Measurements from ENCODE around the gene ASCC1.
A peak's percentile ranks its signal among the peaks of the same experiment; 100 is the strongest.

The ASCC1 gene

DNA sequence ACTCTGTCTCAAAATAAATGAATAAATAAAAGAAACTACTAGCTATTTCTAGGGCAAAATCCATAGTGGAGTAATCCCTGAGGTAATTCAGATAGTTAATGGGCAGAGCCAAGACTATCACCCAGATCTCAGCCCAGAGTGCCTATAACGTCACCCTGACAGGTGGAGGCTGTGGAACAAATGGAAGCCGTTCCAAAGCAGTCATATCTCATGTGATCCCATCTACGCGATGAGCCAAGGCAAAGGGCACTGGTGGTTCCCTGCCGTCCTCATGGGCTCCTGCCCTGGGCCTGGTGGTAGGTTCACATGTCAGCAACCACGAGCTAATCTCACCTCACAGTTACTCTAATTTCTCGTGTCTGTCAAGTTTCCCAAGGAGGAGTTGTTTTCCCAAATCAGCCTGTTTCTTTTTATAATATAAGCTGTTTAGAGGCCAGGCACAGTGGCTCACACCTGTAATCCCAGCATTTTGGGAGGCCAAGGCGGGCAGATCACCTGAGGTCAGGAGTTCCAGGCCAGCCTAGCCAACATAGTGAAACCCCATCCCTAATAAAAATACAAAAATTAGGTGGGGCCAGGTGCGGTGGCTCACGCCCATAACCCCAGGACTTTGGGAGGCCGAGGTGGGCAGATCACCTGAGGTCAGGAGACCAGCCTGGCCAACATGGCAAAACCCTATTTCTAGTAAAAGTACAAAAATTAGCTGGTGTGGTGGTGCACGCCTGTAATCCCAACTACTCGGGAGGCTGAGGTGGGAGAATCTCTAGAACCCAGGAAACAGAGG lies 22.5 kb upstream of the ASCC1 start:
- H3K4me1 ChIP-seq (ENCODE audit: control insufficient read depth in 1 of 2, insufficient read depth in 1 of 2, low read depth in 1 of 2, low read length in 1 of 2) = no peaks in the 10 kb centered on the region
- no peak overlapping the region for H3K4me3 ChIP-seq (ENCODE audit: low read depth in 1 of 2, low read length in 1 of 2)
- TF ChIP-seq, protein P1, sequence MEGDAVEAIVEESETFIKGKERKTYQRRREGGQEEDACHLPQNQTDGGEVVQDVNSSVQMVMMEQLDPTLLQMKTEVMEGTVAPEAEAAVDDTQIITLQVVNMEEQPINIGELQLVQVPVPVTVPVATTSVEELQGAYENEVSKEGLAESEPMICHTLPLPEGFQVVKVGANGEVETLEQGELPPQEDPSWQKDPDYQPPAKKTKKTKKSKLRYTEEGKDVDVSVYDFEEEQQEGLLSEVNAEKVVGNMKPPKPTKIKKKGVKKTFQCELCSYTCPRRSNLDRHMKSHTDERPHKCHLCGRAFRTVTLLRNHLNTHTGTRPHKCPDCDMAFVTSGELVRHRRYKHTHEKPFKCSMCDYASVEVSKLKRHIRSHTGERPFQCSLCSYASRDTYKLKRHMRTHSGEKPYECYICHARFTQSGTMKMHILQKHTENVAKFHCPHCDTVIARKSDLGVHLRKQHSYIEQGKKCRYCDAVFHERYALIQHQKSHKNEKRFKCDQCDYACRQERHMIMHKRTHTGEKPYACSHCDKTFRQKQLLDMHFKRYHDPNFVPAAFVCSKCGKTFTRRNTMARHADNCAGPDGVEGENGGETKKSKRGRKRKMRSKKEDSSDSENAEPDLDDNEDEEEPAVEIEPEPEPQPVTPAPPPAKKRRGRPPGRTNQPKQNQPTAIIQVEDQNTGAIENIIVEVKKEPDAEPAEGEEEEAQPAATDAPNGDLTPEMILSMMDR (IDR thresholded peaks at IDR 0.05) = no peak

DNA sequence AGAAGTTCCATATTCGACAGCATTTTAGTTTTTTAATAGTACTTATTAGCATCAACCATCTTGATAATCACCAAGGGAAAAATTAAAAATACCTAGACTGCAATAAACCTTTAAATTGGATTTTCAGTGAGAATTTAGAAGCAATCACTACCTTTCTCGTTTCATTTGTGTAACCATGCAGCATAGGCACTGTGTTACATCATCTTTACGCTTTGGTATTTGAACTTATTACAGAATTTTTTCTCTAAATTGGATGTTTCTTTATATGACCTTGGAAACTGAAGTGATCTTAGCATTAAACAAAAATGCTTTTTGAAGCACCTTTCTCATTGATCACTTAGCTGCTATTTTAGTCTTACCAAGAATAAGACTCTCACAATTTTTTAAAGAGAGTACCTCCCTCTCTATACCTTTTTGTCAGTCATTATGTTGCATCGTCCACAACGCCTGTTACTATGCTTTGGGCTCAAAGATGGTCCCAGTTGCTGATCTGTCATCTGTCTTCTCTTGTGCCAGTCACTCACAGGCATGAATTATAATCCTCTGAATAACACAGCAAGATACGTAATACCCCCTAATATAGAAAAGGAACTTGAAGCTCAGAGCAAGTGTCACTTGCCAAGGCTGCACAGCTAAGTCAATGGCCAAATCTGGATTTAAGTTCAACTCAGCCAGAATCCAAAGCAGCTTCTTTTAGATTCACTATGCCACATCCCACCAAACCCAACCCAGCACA lies 19.6 kb upstream of the ASCC1 start:
- H3K4me3 ChIP-seq (ENCODE audit: low read depth in 1 of 2, low read length in 1 of 2) = no peak overlapping the region
- peaks cover 61% of the 10 kb centered on the region for H3K36me3 ChIP-seq
- TF ChIP-seq, protein P1 (IDR thresholded peaks at IDR 0.05) = no peak
- H3K27ac ChIP-seq = no peak overlapping the region
- H3K27me3 ChIP-seq = no peaks in the 10 kb centered on the region
- H3K4me1 ChIP-seq (ENCODE audit: control insufficient read depth in 1 of 2, insufficient read depth in 1 of 2, low read depth in 1 of 2, low read length in 1 of 2) = no peaks in the 10 kb centered on the region
- H3K9me3 ChIP-seq = no peaks in the 10 kb centered on the region

More for the DNA sequence above, 22.5 kb upstream of the ASCC1 start:
- H3K9me3 ChIP-seq = no peaks in the 10 kb centered on the region
- no peaks in the 10 kb centered on the region for H3K27me3 ChIP-seq
- peaks cover 42% of the 10 kb centered on the region for H3K36me3 ChIP-seq
- no peak overlapping the region for H3K27ac ChIP-seq

DNA sequence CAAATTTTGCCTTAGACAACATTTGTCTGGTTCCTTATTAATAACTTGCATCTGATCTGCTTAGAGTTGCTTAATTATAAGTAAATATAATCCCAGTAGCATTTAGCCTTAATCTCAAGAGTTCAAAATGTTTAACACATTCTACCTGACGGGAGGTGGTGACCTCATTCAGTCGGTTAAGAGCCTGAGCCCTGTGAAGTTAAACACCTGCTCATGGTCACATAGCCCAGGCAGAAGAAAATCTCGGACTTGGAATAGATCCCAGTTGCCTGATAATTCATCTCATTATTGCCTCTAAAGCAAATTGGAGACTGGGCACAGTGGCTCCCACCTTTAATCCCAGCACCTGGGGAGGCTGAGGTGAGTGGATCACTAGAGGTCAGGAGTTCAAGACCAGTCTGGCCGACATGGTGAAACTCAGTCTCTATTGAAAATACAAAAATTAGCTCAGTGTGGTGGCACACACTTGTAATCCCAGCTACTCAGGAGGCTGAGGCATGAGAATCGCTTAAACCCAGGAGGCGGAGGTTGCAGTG lies 18.6 kb upstream of the ASCC1 start:
- TF ChIP-seq, protein P1 (IDR thresholded peaks at IDR 0.05) = no peak
- Histone ChIP-seq H3K36me3 (peaks cover 67% of the 10 kb centered on the region), H3K4me1 (ENCODE audit: control insufficient read depth in 1 of 2, insufficient read depth in 1 of 2, low read depth in 1 of 2, low read length in 1 of 2) (no peaks in the 10 kb centered on the region), H3K9me3 (no peaks in the 10 kb centered on the region), H3K27me3 (no peaks in the 10 kb centered on the region), H3K27ac (no peak overlapping the region), H3K4me3 (ENCODE audit: low read depth in 1 of 2, low read length in 1 of 2) (no peak overlapping the region)

DNA sequence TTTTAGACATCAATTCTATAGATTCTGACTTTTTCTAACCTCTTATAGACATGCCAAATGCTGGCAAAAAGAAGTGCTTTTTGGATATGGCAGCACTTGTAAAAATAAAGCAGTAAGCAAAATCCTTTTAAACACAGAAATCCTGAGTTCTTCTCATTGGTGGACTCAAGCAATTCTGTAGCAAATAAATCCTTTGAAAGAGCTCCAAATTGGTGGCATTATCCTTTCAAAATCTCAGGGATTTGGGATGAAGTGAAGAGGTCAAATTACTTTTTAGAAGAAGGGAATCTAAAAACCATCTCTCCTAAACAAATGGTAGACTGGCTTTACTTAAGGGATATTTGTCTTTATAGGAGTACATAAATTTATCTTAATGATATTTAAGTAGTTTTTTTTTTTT lies 17.5 kb upstream of the ASCC1 start:
- Histone ChIP-seq H3K4me3 (ENCODE audit: low read depth in 1 of 2, low read length in 1 of 2) (no peak overlapping the region), H3K4me1 (ENCODE audit: control insufficient read depth in 1 of 2, insufficient read depth in 1 of 2, low read depth in 1 of 2, low read length in 1 of 2) (no peaks in the 10 kb centered on the region), H3K27ac (no peak overlapping the region), H3K36me3 (peaks cover 65% of the 10 kb centered on the region), H3K9me3 (no peaks in the 10 kb centered on the region), H3K27me3 (no peaks in the 10 kb centered on the region)
- TF ChIP-seq, protein P1 (IDR thresholded peaks at IDR 0.05) = no peak

DNA sequence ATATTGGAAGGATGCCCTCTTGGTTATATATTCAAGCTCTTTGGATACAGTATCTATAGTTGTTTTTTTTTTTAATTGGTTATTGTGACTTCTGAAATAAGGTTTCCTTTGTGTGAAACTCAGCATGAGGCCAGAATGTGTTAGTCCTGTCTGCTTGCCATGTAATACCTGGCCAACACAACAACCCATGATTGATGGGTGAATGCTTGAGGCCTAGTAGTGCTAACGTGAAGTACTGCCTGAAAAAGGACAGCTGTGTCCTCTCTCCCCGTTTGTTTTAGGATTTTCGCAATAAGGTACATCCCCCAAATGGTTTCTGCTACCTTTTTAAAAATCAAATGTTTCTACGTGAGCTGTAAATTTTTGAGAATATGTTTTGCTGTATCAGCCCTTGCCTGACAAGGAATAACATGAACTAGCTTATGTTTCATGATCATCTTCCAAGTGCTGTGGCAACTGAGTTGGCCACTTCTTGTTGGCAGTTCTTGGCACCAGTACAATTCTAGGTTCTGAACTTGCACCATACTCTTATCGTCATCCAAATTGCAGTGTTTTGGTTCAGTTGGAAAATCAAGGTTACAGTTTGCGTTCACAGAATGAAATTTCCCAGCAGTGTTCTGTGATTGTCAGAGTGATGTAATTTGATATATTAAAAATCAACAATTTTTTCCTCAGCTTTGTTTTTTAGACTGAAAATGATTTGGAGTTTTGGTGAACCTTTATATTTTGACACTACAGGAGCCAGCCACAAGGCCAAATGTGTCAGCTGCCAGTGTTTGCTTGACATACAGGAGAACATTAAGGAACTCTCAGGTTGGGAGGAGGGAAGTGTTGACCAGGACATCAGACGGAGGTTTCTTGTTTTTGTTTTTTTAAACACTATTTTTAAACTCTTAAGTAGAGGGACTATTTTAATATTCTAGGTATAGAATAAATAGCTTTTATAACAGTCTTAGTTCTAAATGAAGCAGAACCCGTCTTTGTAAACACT lies 13.5 kb upstream of the ASCC1 start:
- Histone ChIP-seq H3K36me3 (peaks cover 54% of the 10 kb centered on the region), H3K27ac (peak overlapping the region; percentile 1)

More for the DNA sequence above, 13.5 kb upstream of the ASCC1 start:
- TF ChIP-seq, protein P1 (IDR thresholded peaks at IDR 0.05) = no peak
- Histone ChIP-seq H3K4me1 (ENCODE audit: control insufficient read depth in 1 of 2, insufficient read depth in 1 of 2, low read depth in 1 of 2, low read length in 1 of 2) (no peaks in the 10 kb centered on the region), H3K4me3 (ENCODE audit: low read depth in 1 of 2, low read length in 1 of 2) (no peak overlapping the region), H3K9me3 (no peaks in the 10 kb centered on the region), H3K27me3 (no peaks in the 10 kb centered on the region)

Data from neutrophil (primary cell).